ENCODE results near the gene INTS3. TPM values are rescaled to one million over a fixed set of nuclear protein-coding genes. Genes with fewer than 3 reads are reported as not detected.
A peak's percentile ranks its signal among the peaks of the same experiment; 100 is the strongest.
"Not testable (repeated sequence)": the region's sequence is repeated elsewhere in the genome, so short reads cannot be mapped to it uniquely, and the experiment has no call there.

INTS3 gene
- total RNA-seq, 2 donors from 2014 or later, result 41.4 to 49.0 TPM

GRCh38 chr1:153748903-153749302 lies 21.1 kb downstream of the INTS3 start:
- intact Hi-C loops (cut with DNase I), result loop anchor here in 1 of 2 donors (2.0 kb wide), 1 partner anchor 72 kb away; no protein-coding TSS in a partner anchor
- DNase-seq (ENCODE audit: low spot score), result no peak

GRCh38 chr1:153749408-153750005 lies 21.7 kb downstream of the INTS3 start:
- DNase-seq (ENCODE audit: low spot score), result peak; percentile 96
- intact Hi-C loops (cut with DNase I), result loop anchor here (2.0 to 10.0 kb wide), 2 partner anchors 73 to 235 kb away; no protein-coding TSS in a partner anchor

GRCh38 chr1:153750026-153750995 lies 22.5 kb downstream of the INTS3 start:
- intact Hi-C loops (cut with DNase I), result loop anchor here in 1 of 2 donors (10.0 kb wide), 1 partner anchor 236 kb away; no protein-coding TSS in a partner anchor
- no peak for DNase-seq (ENCODE audit: low spot score)

GRCh38 chr1:153752072-153752471 lies 24.2 kb downstream of the INTS3 start:
- intact Hi-C loops (cut with DNase I), result loop anchor here in 1 of 2 donors (10.0 kb wide), 1 partner anchor 237 kb away; no protein-coding TSS in a partner anchor

GRCh38 chr1:153752571-153753195 lies 24.8 kb downstream of the INTS3 start:
- intact Hi-C loops (cut with DNase I), result loop anchor here (1.0 to 10.0 kb wide), 2 partner anchors 21 to 238 kb away; no protein-coding TSS in a partner anchor
- peak; percentile 91 for DNase-seq (ENCODE audit: low spot score)

More at GRCh38 chr1:153752072-153752471, 24.2 kb downstream of the INTS3 start:
- DNase-seq (ENCODE audit: low spot score), result no peak

GRCh38 chr1:153754266-153754665 lies 26.4 kb downstream of the INTS3 start:
- no peak for DNase-seq (ENCODE audit: low spot score)
- intact Hi-C loops (cut with DNase I), result loop anchor here in 1 of 2 donors (10.0 kb wide), 1 partner anchor 239 kb away; no protein-coding TSS in a partner anchor

GRCh38 chr1:153760440-153760839 lies 32.6 kb downstream of the INTS3 start:
- intact Hi-C loops (cut with DNase I), result no loop called here
- no peak for DNase-seq (ENCODE audit: low spot score)

- DNase-seq (ENCODE audit: low spot score), result no peak
- intact Hi-C loops (cut with DNase I), result no loop called here
Measured at GRCh38 chr1:153763365-153764225, 35.7 kb downstream of the INTS3 start.

- no peak for DNase-seq (ENCODE audit: low spot score)
- intact Hi-C loops (cut with DNase I), result no loop called here
Measured at GRCh38 chr1:153764310-153764709, 36.5 kb downstream of the INTS3 start.

- DNase-seq (ENCODE audit: low spot score), result not testable (repeated sequence)
- intact Hi-C loops (cut with DNase I), result loop anchor here in 1 of 2 donors (5.0 kb wide), 1 partner anchor 89 kb away; the partner anchor contains the start of gene NPR1
Measured at GRCh38 chr1:153766663-153767062, 38.8 kb downstream of the INTS3 start.

GRCh38 chr1:153767519-153767918 lies 39.7 kb downstream of the INTS3 start:
- intact Hi-C loops (cut with DNase I), result loop anchor here in 1 of 2 donors (5.0 kb wide), 1 partner anchor 90 kb away; the partner anchor contains the start of gene NPR1
- no peak for DNase-seq (ENCODE audit: low spot score)

- intact Hi-C loops (cut with DNase I), result loop anchor here in 1 of 2 donors (5.0 kb wide), 1 partner anchor 91 kb away; the partner anchor contains the start of gene NPR1
- DNase-seq (ENCODE audit: low spot score), result no peak
Measured at GRCh38 chr1:153768316-153769181, 40.7 kb downstream of the INTS3 start.

- intact Hi-C loops (cut with DNase I), result loop anchor here in 1 of 2 donors (5.0 kb wide), 1 partner anchor 92 kb away; the partner anchor contains the start of gene NPR1
- DNase-seq (ENCODE audit: low spot score), result no peak
Measured at GRCh38 chr1:153769221-153769620, 41.4 kb downstream of the INTS3 start.

- DNase-seq (ENCODE audit: low spot score), result no peak
- intact Hi-C loops (cut with DNase I), result no loop called here
Measured at GRCh38 chr1:153770797-153771196, 42.9 kb downstream of the INTS3 start.

- DNase-seq (ENCODE audit: low spot score), result no peak
- intact Hi-C loops (cut with DNase I), result no loop called here
Measured at GRCh38 chr1:153771261-153771660, 43.4 kb downstream of the INTS3 start.

GRCh38 chr1:153771841-153772593 lies 44.2 kb downstream of the INTS3 start:
- no peak for DNase-seq (ENCODE audit: low spot score)
- intact Hi-C loops (cut with DNase I), result loop anchor here in 1 of 2 donors (2.0 kb wide), 1 partner anchor 93 kb away; the partner anchor contains the start of gene NPR1

All from posterior vena cava (tissue), 2 donors.